Measurements from ENCODE around the gene FAM180A.

FAM180A gene

DNA sequence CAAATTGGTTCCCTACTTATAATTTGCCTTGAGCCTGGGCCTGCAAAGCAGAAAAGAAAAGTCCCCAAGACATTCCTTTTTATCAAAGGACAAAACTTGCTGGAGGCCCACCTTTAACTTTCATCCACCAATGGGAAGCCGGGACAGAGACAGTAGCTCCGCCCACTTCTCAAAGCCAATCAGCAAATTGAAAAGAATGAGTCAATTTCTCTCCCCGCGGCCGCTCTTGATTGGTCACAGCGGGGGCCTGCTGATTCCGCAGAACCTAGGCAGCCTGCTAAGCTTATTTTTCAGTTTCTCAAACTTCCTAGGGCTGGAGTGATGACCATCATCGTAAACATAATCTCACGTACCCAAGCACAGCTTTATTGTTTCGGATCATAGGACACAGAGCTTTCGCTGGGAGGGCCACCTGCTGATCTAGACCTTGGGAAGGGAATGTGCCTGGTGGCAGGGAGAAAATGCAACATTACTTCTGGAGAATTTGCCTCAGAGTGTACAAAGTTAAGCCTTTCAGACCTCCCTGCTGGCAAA is 20.4 kb downstream of the FAM180A start, which contains the start of gene SLC13A4:
SLC13A4 (minus strand) TSS at position 51 of the 534 bp plus-strand sequence. CDS start 690 bp downstream, outside the sequence.
- no peak within 1 kb of the TSS for H3K4me3 ChIP-seq
- H3K9ac ChIP-seq, result no peak within 1 kb of the TSS
- no peak within 1 kb of the TSS for H3K27ac ChIP-seq
- no peaks in the 10 kb centered on the region for H4K20me1 ChIP-seq
- TF ChIP-seq Cebpa-rat (IDR thresholded peaks at IDR 0.05), result no peak
- no peaks in the 10 kb centered on the region for H3K9me3 ChIP-seq
- H3K27me3 ChIP-seq, result no peaks in the 10 kb centered on the region
- H3K4me1 ChIP-seq, result no peaks in the 10 kb centered on the region
- no peaks in the 10 kb centered on the region for H3K36me3 ChIP-seq
- H3K4me2 ChIP-seq, result no peak within 1 kb of the TSS

DNA sequence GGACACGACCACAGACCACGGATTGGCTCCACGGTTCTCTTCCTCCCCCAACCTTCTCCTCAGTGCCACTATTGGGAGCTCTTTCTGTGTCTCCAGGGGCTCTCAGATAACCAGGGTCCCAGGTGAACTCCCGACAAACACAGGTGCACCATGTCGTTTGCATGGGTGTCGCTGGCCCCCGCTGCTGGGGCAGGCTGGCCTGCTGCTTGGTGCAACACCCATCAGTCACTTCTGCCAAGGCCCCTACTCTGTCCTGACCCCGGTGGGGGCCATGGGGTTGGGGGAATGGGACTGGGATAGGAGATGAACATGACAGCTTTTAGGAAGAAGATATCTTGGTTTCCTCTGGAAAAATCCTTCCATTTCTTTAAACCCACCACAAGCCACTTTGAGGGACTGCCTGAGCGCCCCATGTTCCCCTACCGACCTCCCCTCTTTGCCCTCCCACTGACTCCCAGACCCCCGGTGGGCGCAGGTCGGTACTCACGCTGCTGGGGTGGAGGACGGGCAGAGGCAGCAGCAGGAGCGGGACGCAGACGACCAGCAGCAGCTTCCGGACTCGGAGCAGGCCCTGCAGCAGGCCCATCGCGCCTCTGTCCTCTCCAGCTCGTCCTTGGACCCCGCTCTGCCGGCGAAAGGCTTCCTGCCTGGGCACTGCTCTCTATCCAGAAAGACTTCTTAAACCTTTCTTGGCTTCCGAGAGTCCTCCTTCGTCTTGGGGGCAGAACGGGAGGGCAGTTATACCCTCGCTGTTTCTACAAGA is 21.5 kb downstream of the FAM180A start:
- no peaks in the 10 kb centered on the region for H3K4me1 ChIP-seq
- no peak overlapping the region for H3K9ac ChIP-seq
- no peak overlapping the region for H3K27ac ChIP-seq
- TF ChIP-seq Cebpa-rat (IDR thresholded peaks at IDR 0.05), result no peak
- no peaks in the 10 kb centered on the region for H3K27me3 ChIP-seq
- no peaks in the 10 kb centered on the region for H3K9me3 ChIP-seq
- no peaks in the 10 kb centered on the region for H4K20me1 ChIP-seq
- H3K36me3 ChIP-seq, result no peaks in the 10 kb centered on the region
- H3K4me3 ChIP-seq, result no peak overlapping the region
- H3K4me2 ChIP-seq, result no peak overlapping the region

DNA sequence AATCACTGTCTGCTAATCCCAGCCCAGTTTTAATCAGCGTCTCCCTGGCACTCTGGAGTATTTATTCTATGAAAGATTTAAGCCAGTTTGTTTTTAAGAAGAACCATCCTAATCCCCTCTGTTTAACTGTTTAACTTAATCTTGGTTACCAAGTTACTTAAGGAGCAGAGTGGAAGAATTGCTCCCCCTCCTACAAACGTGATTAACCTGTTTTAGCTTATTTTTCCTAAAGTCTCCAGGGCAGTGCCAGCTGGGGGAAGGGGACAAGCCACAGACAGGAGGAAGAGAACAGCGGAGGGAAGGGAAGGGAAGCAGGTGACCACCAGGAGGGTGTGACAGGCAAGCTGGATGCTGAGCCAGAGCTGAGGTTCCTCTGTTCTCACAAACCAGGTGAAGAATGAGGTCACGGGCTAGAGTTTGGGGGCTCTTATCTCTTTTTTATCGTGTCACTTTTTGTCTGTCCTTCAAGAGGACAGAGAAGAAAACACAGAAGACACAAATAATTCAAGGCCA is 22.3 kb downstream of the FAM180A start:
- H3K4me3 ChIP-seq, result no peak overlapping the region
- H3K36me3 ChIP-seq, result no peaks in the 10 kb centered on the region
- TF ChIP-seq Cebpa-rat (IDR thresholded peaks at IDR 0.05), result no peak
- H3K9ac ChIP-seq, result no peak overlapping the region
- no peak overlapping the region for H3K27ac ChIP-seq
- no peaks in the 10 kb centered on the region for H3K27me3 ChIP-seq
- H3K4me2 ChIP-seq, result no peak overlapping the region
- H3K9me3 ChIP-seq, result no peaks in the 10 kb centered on the region
- no peaks in the 10 kb centered on the region for H4K20me1 ChIP-seq
- H3K4me1 ChIP-seq, result no peaks in the 10 kb centered on the region

DNA sequence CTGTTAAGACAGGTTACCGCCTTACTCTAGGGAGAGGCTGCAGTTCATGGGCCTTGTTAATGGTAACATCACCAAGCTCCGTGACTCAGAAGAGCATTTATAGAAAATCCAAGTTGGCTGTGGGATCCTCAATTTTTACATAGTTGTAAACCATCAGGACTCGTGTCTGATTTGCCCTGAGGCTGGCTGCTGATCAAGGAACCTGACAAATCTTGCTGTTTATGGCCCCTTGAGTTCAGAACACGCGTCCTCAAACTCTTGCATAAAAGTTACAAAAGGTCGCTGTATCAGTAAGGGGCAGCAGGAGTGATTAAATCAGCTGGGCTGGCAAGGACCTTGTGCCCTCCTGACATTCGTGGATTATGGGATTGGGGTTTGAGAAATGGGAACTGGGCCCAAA is 25.2 kb downstream of the FAM180A start:
- H3K27ac ChIP-seq, result no peak overlapping the region
- no peaks in the 10 kb centered on the region for H3K9me3 ChIP-seq
- H3K4me3 ChIP-seq, result no peak overlapping the region
- no peak for TF ChIP-seq Cebpa-rat (IDR thresholded peaks at IDR 0.05)
- H3K27me3 ChIP-seq, result no peaks in the 10 kb centered on the region
- H3K4me1 ChIP-seq, result no peaks in the 10 kb centered on the region
- no peak overlapping the region for H3K9ac ChIP-seq
- no peak overlapping the region for H3K4me2 ChIP-seq
- no peaks in the 10 kb centered on the region for H3K36me3 ChIP-seq
- no peaks in the 10 kb centered on the region for H4K20me1 ChIP-seq

DNA sequence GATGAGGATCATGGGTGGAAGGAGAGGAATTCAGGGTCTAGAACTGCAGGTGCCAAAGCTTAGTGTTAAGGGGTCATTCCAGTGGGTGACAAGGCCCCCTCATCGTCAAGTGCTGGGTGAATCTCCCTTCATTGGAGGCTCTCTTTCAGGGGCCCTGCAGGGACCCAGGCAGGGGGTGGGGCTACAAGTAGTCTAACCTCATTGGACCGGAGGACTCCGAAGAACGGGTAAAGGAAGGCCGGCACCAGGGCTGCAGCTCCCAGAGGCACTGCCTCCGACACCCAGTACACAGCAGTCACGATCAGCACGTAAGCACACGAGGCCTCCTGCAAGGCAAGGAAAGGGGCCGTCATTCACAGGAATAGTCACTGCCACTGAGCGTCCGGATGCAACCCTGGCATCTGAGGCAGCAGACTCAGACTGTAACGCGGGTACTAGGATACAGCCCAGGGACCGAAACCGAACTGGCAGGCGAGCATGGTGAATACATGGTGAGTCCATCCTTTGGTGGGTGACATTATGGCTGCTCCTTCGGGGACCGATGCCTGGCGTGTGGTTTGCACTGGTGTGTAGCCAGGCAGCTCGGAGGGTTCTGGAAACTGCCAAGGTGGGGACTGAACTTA is 27.3 kb downstream of the FAM180A start:
- no peak for TF ChIP-seq Cebpa-rat (IDR thresholded peaks at IDR 0.05)
- Histone ChIP-seq H3K36me3 (no peaks in the 10 kb centered on the region), H3K4me1 (no peaks in the 10 kb centered on the region), H3K4me3 (no peak overlapping the region), H4K20me1 (no peaks in the 10 kb centered on the region), H3K9me3 (no peaks in the 10 kb centered on the region), H3K4me2 (no peak overlapping the region), H3K9ac (no peak overlapping the region), H3K27me3 (no peaks in the 10 kb centered on the region), H3K27ac (no peak overlapping the region)

DNA sequence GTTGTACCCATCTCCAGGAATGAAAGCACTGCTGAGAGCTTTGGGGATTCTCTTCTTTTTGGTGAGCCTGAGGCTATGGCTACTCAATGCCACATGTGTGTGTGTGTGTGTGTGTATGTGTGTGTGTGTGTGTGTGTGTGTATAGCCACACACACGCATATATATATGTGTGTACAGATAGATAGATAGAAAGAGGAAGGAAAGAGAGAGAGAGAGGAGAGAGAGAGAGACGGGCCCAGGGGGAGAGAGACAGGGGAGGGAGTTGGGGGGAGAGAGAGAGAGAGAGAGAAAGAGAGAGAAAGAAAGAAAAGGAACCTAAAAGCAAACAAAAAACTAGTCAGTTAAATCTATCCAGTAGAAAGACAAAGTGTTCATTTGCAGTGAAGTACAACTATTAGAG is 28.9 kb downstream of the FAM180A start:
- Histone ChIP-seq H3K4me1 (no peaks in the 10 kb centered on the region), H4K20me1 (no peaks in the 10 kb centered on the region), H3K4me3 (no peak overlapping the region), H3K9ac (no peak overlapping the region), H3K27ac (no peak overlapping the region), H3K4me2 (no peak overlapping the region), H3K9me3 (no peaks in the 10 kb centered on the region), H3K27me3 (no peaks in the 10 kb centered on the region), H3K36me3 (no peaks in the 10 kb centered on the region)
- TF ChIP-seq Cebpa-rat (IDR thresholded peaks at IDR 0.05), result no peak

DNA sequence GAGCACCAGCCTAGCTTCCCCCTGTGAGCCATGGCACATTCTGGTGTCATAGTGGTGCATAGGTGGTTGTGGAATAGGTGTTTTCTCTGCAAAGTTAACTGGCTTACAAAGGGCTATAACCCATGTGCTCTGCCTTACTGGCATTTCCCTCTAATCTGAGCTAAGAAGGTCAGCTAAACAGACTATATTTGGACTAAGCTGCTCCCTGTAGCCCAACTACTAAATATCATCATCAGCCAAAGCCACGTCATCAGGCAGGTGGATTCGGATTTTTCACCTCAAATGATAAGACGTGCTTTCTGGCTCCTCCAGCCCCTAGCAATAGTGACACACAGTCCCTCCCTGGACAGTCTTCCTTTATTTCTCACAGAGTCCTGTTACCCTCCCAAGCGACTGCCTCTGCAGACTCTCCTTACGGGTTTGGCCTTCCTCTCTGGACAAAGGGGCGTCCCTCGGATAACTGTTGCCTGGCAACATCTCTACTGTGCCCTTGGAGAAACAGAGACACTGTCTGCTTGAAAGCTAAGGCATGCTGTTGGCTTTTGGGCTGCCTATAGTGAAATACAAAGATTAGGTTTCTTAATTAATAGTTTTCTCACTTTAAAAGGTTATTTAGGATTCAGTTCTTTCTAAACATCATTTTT is 29.7 kb downstream of the FAM180A start:
- Histone ChIP-seq H3K27ac (no peak overlapping the region), H3K36me3 (no peaks in the 10 kb centered on the region), H3K9me3 (no peaks in the 10 kb centered on the region), H3K4me1 (no peaks in the 10 kb centered on the region), H3K9ac (no peak overlapping the region), H3K4me2 (no peak overlapping the region), H4K20me1 (no peaks in the 10 kb centered on the region), H3K4me3 (no peak overlapping the region), H3K27me3 (no peaks in the 10 kb centered on the region)
- TF ChIP-seq Cebpa-rat (IDR thresholded peaks at IDR 0.05), result no peak

DNA sequence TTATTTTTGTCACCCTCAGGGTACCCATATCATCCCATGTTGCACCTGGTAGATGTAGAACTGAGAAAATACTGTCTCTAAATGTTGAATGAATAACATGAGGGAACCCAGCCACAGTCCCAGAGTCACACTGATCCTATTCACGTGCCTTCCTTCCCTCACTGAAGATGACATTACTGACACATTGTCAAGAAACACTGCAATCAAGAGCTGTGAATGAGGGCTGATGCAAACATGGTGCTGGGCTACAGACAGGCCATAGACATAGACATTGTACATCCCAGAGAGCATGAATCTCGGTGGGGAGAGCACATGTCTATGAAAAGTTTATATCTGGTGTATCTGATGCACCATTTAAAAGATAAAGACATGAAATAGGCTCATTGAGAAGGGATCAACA is 30.4 kb downstream of the FAM180A start:
- H3K4me2 ChIP-seq, result no peak overlapping the region

DNA sequence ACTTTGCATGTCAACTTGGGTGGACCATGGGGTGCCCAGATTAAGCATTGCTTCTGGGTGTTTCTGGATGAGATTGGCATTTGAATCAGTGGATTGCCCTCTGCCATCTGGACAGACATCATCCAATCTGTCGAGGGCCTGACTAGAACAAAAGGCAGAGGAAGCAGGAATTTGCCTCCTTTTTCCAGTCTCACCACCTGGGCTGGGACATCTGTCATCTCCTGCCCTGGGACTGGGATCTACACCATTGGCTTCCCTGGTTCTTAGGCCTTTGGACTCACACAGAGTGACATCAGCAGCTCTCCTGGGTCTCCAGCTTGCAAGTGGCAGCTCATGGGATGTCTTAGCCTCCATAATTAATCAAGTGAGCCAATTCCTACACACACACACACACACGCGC is 30.9 kb downstream of the FAM180A start:
- no peak overlapping the region for H3K27ac ChIP-seq
- H3K4me3 ChIP-seq, result no peak overlapping the region
- no peak overlapping the region for H3K4me2 ChIP-seq
- no peak for TF ChIP-seq Cebpa-rat (IDR thresholded peaks at IDR 0.05)
- H3K36me3 ChIP-seq, result no peaks in the 10 kb centered on the region
- H3K9ac ChIP-seq, result no peak overlapping the region
- no peaks in the 10 kb centered on the region for H3K9me3 ChIP-seq
- no peaks in the 10 kb centered on the region for H3K4me1 ChIP-seq
- no peaks in the 10 kb centered on the region for H4K20me1 ChIP-seq
- no peaks in the 10 kb centered on the region for H3K27me3 ChIP-seq

More for the DNA sequence above, 30.4 kb downstream of the FAM180A start:
- Histone ChIP-seq H3K4me3 (no peak overlapping the region), H3K9ac (no peak overlapping the region), H3K27ac (no peak overlapping the region), H3K36me3 (no peaks in the 10 kb centered on the region), H3K27me3 (no peaks in the 10 kb centered on the region), H3K4me1 (no peaks in the 10 kb centered on the region), H3K9me3 (no peaks in the 10 kb centered on the region), H4K20me1 (no peaks in the 10 kb centered on the region)
- TF ChIP-seq Cebpa-rat (IDR thresholded peaks at IDR 0.05), result no peak
